Gastrocnemius medialis (tissue), 4 donors: Measurements from ENCODE around the gene IKBKE.

Experiments
- CTCF ChIP-seq, 5 experiments: fragments of 450-650 bp in 3 of 5; fragments of 200-600 bp in 2 of 5; sonication (generic) in 2 of 5; IDR thresholded peaks in 4 of 5; conservative IDR thresholded peaks in 1 of 5; 1 replicate in 4 of 5; 2 replicates in 1 of 5; pipeline ENCODE4 v1.5.1; 2016 to 2019; ENCODE audit warnings: antibody characterized with exemption in 5 of 5, mild to moderate bottlenecking in 3 of 5, moderate library complexity in 3 of 5
- POLR2A ChIP-seq, 2 donors: fragments of 450-650 bp; IDR thresholded peaks; one replicate each; pipeline ENCODE4 v1.6.1; 2017; ENCODE audit warnings: antibody characterized with exemption in 2 of 2, mild to moderate bottlenecking in 2 of 2, moderate library complexity in 2 of 2

- TF ChIP-seq CTCF (IDR thresholded peaks at IDR 0.05 in 4 of 5, conservative IDR thresholded peaks at IDR 0.05 in 1 of 5) (no peak), POLR2A (IDR thresholded peaks at IDR 0.05) (no peak)
Measured at GRCh38 chr1:206497363-206497762, 27.1 kb downstream of the IKBKE start.
